HUDEP-2 (cell line): ENCODE data around the gene ADSL.

Source experiments
- DNase-seq, 76 experiments: peaks; one replicate each; lab custom pipeline; 2025; ENCODE audit not compliant: unreplicated experiment in 76 of 76; lab: John Stamatoyannopoulos, UW

Gene ADSL

GRCh38 chr22:40433416-40434090, 87.3 kb downstream of the ADSL start:
- DNase-seq: no peak

GRCh38 chr22:40434106-40434505, 87.8 kb downstream of the ADSL start:
- no peak for DNase-seq

GRCh38 chr22:40434745-40435144, 88.4 kb downstream of the ADSL start:
- DNase-seq: no peak

GRCh38 chr22:40436505-40437431, 90.5 kb downstream of the ADSL start:
- DNase-seq: peak in 18 of 76 experiments; percentile 2 to 46 (median 9)
